NT2/D1 (cell line): ENCODE data around the gene SRP68.
"Not testable (repeated sequence)": the region's sequence is repeated elsewhere in the genome, so short reads cannot be mapped to it uniquely, and the experiment has no call there.

ENCODE experiments used
- DNase-seq: peaks from one replicate; pipeline ENCODE4 v3.0.0-alpha.2; 2011; ENCODE audit warnings: low read depth, low spot score
- H3K27me3 ChIP-seq: 2 replicates; pipeline ENCODE4 v1.6.0; 2011; ENCODE audit warnings: mild to moderate bottlenecking; ENCODE audit not compliant: insufficient read length, insufficient read depth
- H3K36me3 ChIP-seq: 2 replicates; pipeline ENCODE4 v1.6.1; 2011; ENCODE audit warnings: mild to moderate bottlenecking, low read length, mixed read lengths; ENCODE audit not compliant: insufficient read depth, insufficient read length
- H3K4me1 ChIP-seq: 2 replicates; pipeline ENCODE4 v1.5.1; 2011; ENCODE audit not compliant: insufficient read depth, insufficient read length
- H3K4me3 ChIP-seq: 2 replicates; pipeline ENCODE4 v1.5.1; 2011; ENCODE audit warnings: low read depth; ENCODE audit not compliant: insufficient read length
- H3K9ac ChIP-seq: 2 replicates; pipeline ENCODE4 v1.6.0; 2011; ENCODE audit warnings: low read depth; ENCODE audit not compliant: insufficient read length
- H3K9me3 ChIP-seq: 2 replicates; pipeline ENCODE4 v1.5.1; 2011; ENCODE audit warnings: mild to moderate bottlenecking, low read length; ENCODE audit not compliant: insufficient read depth
- SUZ12 ChIP-seq: IDR thresholded peaks from 2 replicates; pipeline ENCODE4 v1.6.1; 2011; ENCODE audit not compliant: insufficient read length, insufficient read depth; ENCODE audit errors: extremely low read depth
- YY1 ChIP-seq: IDR thresholded peaks from 2 replicates; pipeline ENCODE4 v1.6.1; 2011; ENCODE audit not compliant: insufficient read length, insufficient read depth
- ZNF274 ChIP-seq: IDR thresholded peaks from 2 replicates; pipeline ENCODE4 v1.6.1; 2011; ENCODE audit warnings: mild to moderate bottlenecking, low read depth, low read length

Gene SRP68

GRCh38 chr17:76065775-76066174 is 6.5 kb downstream of the SRP68 start:
- H3K9me3 ChIP-seq, result no peaks in the 10 kb centered on the region
- TF ChIP-seq YY1 (no peak), SUZ12 (no peak), ZNF274 (no peak)
- DNase-seq, result no peak
- no peaks in the 10 kb centered on the region for H3K27me3 ChIP-seq
- H3K4me1 ChIP-seq, result no peaks in the 10 kb centered on the region
- no peak overlapping the region for H3K4me3 ChIP-seq
- peaks cover 80% of the 10 kb centered on the region for H3K36me3 ChIP-seq
- no peak overlapping the region for H3K9ac ChIP-seq

GRCh38 chr17:76063875-76064546 is 8.3 kb downstream of the SRP68 start:
- H3K27me3 ChIP-seq, result no peaks in the 10 kb centered on the region
- H3K4me1 ChIP-seq, result no peaks in the 10 kb centered on the region
- no peaks in the 10 kb centered on the region for H3K9me3 ChIP-seq
- no peak overlapping the region for H3K4me3 ChIP-seq
- peaks cover 83% of the 10 kb centered on the region for H3K36me3 ChIP-seq
- DNase-seq, result no peak
- H3K9ac ChIP-seq, result no peak overlapping the region
- TF ChIP-seq SUZ12, result no peak
- TF ChIP-seq YY1, result no peak
- TF ChIP-seq ZNF274, result no peak

GRCh38 chr17:76058264-76058663 is 14.1 kb downstream of the SRP68 start:
- H3K36me3 ChIP-seq, result peaks cover 76% of the 10 kb centered on the region
- DNase-seq, H3K27me3 ChIP-seq, H3K4me1 ChIP-seq, H3K4me3 ChIP-seq, H3K9me3 ChIP-seq, H3K9ac ChIP-seq: not testable (repeated sequence)

- TF ChIP-seq YY1, result no peak
- no peak for TF ChIP-seq SUZ12
- TF ChIP-seq ZNF274, result no peak
- H3K9me3 ChIP-seq, result no peaks in the 10 kb centered on the region
- H3K9ac ChIP-seq, result no peak overlapping the region
- no peak overlapping the region for H3K4me3 ChIP-seq
- no peaks in the 10 kb centered on the region for H3K27me3 ChIP-seq
- no peak for DNase-seq
- H3K36me3 ChIP-seq, result peaks cover 75% of the 10 kb centered on the region
- H3K4me1 ChIP-seq, result peaks cover 4% of the 10 kb centered on the region
These were observed 15.4 kb downstream of the SRP68 start for GRCh38 chr17:76056882-76057281.

GRCh38 chr17:76054112-76054476 is 18.2 kb downstream of the SRP68 start:
- no peak for DNase-seq
- Histone ChIP-seq H3K27me3 (no peaks in the 10 kb centered on the region), H3K4me1 (peaks cover 9% of the 10 kb centered on the region), H3K4me3 (no peak overlapping the region), H3K36me3 (peaks cover 80% of the 10 kb centered on the region), H3K9ac (no peak overlapping the region), H3K9me3 (no peaks in the 10 kb centered on the region)
- TF ChIP-seq YY1 (no peak), ZNF274 (no peak), SUZ12 (no peak)

GRCh38 chr17:76053246-76054111 is 18.8 kb downstream of the SRP68 start:
- H3K27me3 ChIP-seq, result no peaks in the 10 kb centered on the region
- TF ChIP-seq YY1, result no peak
- TF ChIP-seq ZNF274, result no peak
- TF ChIP-seq SUZ12, result no peak
- no peak overlapping the region for H3K9ac ChIP-seq
- peaks cover 80% of the 10 kb centered on the region for H3K36me3 ChIP-seq
- no peak overlapping the region for H3K4me3 ChIP-seq
- no peaks in the 10 kb centered on the region for H3K9me3 ChIP-seq
- no peak for DNase-seq
- peaks cover 9% of the 10 kb centered on the region for H3K4me1 ChIP-seq

GRCh38 chr17:76051561-76051960 is 20.8 kb downstream of the SRP68 start:
- no peak overlapping the region for H3K9ac ChIP-seq

More at GRCh38 chr17:76051561-76051960, 20.8 kb downstream of the SRP68 start:
- no peak for TF ChIP-seq YY1
- no peak for TF ChIP-seq SUZ12
- TF ChIP-seq ZNF274, result no peak
- H3K9me3 ChIP-seq, result no peaks in the 10 kb centered on the region
- H3K27me3 ChIP-seq, result no peaks in the 10 kb centered on the region
- no peak overlapping the region for H3K4me3 ChIP-seq
- DNase-seq, result no peak
- peaks cover 80% of the 10 kb centered on the region for H3K36me3 ChIP-seq
- peaks cover 5% of the 10 kb centered on the region for H3K4me1 ChIP-seq
